HepG2 (cell line): ENCODE data around the gene CLIC1. TPM values are rescaled to one million over a fixed set of nuclear protein-coding genes. Genes with fewer than 3 reads are reported as not detected.

Source experiments
- AHDC1 ChIP-seq: sonication (generic); formaldehyde crosslinking; IDR thresholded peaks from 2 replicates; pipeline ENCODE4 v1.5.1; 2020; ENCODE audit warnings: mild to moderate bottlenecking, missing genetic modification reagents, borderline replicate concordance
- CBX1 ChIP-seq: IDR thresholded peaks from one replicate; pipeline ENCODE4 v1.6.1; 2016; ENCODE audit warnings: antibody characterized with exemption, low read depth
- CEBPZ ChIP-seq: IDR thresholded peaks from 2 replicates; pipeline ENCODE4 v1.6.1; 2012; ENCODE audit warnings: low read length, improper control_type of control experiment
- EEA1 ChIP-seq: sonication (generic); formaldehyde crosslinking; IDR thresholded peaks from 2 replicates; pipeline ENCODE4 v1.5.1; 2020; ENCODE audit warnings: mild to moderate bottlenecking, missing genetic modification reagents, borderline replicate concordance
- NFE2 ChIP-seq: sonication (generic); formaldehyde crosslinking; IDR thresholded peaks from 2 replicates; pipeline ENCODE4 v1.4.0; 2020; ENCODE audit warnings: missing genetic modification reagents
- NFE2L1 ChIP-seq: sonication (generic); formaldehyde crosslinking; IDR thresholded peaks from 2 replicates; pipeline ENCODE4 v1.4.0; 2020; ENCODE audit warnings: missing genetic modification reagents, mild to moderate bottlenecking, borderline replicate concordance
- NFRKB ChIP-seq: fragments of 450-650 bp; IDR thresholded peaks from 2 replicates; pipeline ENCODE4 v1.6.1; 2017
- SNAPC2 ChIP-seq: sonication (generic); formaldehyde crosslinking; IDR thresholded peaks from 2 replicates; pipeline ENCODE4 v1.8.1; 2022; ENCODE audit warnings: mild to moderate bottlenecking, missing genetic modification reagents
- SOX6 ChIP-seq, 2 experiments: fragments of 450-650 bp in 1 of 2; sonication (generic) in 1 of 2; formaldehyde crosslinking in 1 of 2; IDR thresholded peaks; 2 replicates each; pipeline versions ENCODE4 v1.4.0 to v1.6.1; 2017 to 2020; ENCODE audit warnings: antibody characterized with exemption in 1 of 2, mild to moderate bottlenecking in 1 of 2, missing genetic modification reagents in 1 of 2
- ZC3H13 ChIP-seq: sonication (generic); formaldehyde crosslinking; IDR thresholded peaks from 2 replicates; pipeline ENCODE4 v1.8.1; 2023; ENCODE audit warnings: mild to moderate bottlenecking, missing genetic modification reagents, moderate library complexity
- ZNF24 ChIP-seq: fragments of 450-650 bp; IDR thresholded peaks from 2 replicates; pipeline ENCODE4 v1.6.1; 2017; ENCODE audit warnings: antibody characterized with exemption, mild to moderate bottlenecking
- ZNF569 ChIP-seq: sonication (generic); formaldehyde crosslinking; IDR thresholded peaks from 2 replicates; pipeline ENCODE4 v1.5.0; 2020; ENCODE audit warnings: mild to moderate bottlenecking, missing genetic modification reagents, moderate library complexity, borderline replicate concordance
- ZNF646 ChIP-seq: sonication (generic); formaldehyde crosslinking; IDR thresholded peaks from 2 replicates; pipeline ENCODE4 v1.9.0; 2021; ENCODE audit warnings: mild to moderate bottlenecking, missing genetic modification reagents
- polyA plus RNA-seq, 8 experiments: library from polyadenylated mRNA; depleted of rRNA in 3 of 8; stranded (reverse) in 7 of 8; unstranded in 1 of 8; fragments of >200 nt; fragmentation: Illumina TruSeq in 4 of 8; extraction: Trizol in 4 of 8; gene quantifications; 2 replicates each; pipeline versions ENCODE4 v1.2.1 to v1.2.3, GENCODE V29; 2011 to 2016; ENCODE audit warnings: low read depth in 4 of 8, missing spikeins in 1 of 8, mixed read lengths in 1 of 8; ENCODE audit not compliant: insufficient read depth in 1 of 8
- total RNA-seq, 5 experiments: library from RNA; depleted of rRNA; stranded (reverse); fragments of >200 nt; fragmentation: Illumina TruSeq; extraction: Trizol; gene quantifications; 2 replicates each; pipeline ENCODE4 v1.2.3, GENCODE V29; 2016; ENCODE audit warnings: low read depth in 1 of 5

CLIC1 gene
- total and polyA plus RNA-seq, 2 of the 13 experiments (the other 11 are each of a cell fraction or from before 2014, with no cell fraction given) = 602 to 891 TPM

GRCh38 chr6:31734247-31734820, 2.0 kb downstream of the CLIC1 start (continued):
- TF ChIP-seq ZNF646 (CRISPR knock-in tag) = no peak
- TF ChIP-seq NFRKB = no peak
- no peak for TF ChIP-seq ZNF569 (CRISPR knock-in tag)
- no peak for TF ChIP-seq EEA1 (CRISPR knock-in tag)
- TF ChIP-seq ZNF24 = no peak
- no peak for TF ChIP-seq SOX6 (IDR thresholded peaks at IDR 0.05)
- TF ChIP-seq SOX6 (CRISPR knock-in tag; IDR thresholded peaks at IDR 0.05) = no peak
- TF ChIP-seq CEBPZ = no peak
- no peak for TF ChIP-seq ZC3H13 (CRISPR knock-in tag)
- TF ChIP-seq AHDC1 (CRISPR knock-in tag) = no peak
- peak; percentile 75; the same call in 1 of the 2 replicates for TF ChIP-seq NFE2 (CRISPR knock-in tag)
- no peak for TF ChIP-seq CBX1
- no peak for TF ChIP-seq NFE2L1 (CRISPR knock-in tag)
- TF ChIP-seq SNAPC2 (CRISPR knock-in tag) = 0 out of 2 replicates have a peak, but pooled peaks have one; percentile 25
